HCT116 (cell line): ENCODE measurements around the gene ARL15. TPM values are rescaled to one million over a fixed set of nuclear protein-coding genes. Genes with fewer than 3 reads are reported as not detected.

ENCODE experiments used
- ATAC-seq: fragments of 200-7000 bp; cut with Tn5 transposase; 2 replicates; pipeline ENCODE4 v1.9.1; 2020; ENCODE audit warnings: mild to moderate bottlenecking, moderate library complexity
- BruUV-seq: library from RNA; stranded (reverse); fragments of 400-500 nt; replicated peaks from 2 replicates; lab custom pipeline; 2021; lab: Mats Ljungman, UMichigan
- CTCF ChIA-PET: fragments of 300-600 bp; sonication (Branson Sonifier 250); formaldehyde crosslinking; loops from one replicate; lab custom pipeline; 2021; ENCODE audit warnings: antibody characterized with exemption; lab: Charles Lee
- POLR2A ChIA-PET: fragments of 300-600, 350-600 bp; sonication (Branson Sonifier 250); formaldehyde crosslinking; loops from one replicate; lab custom pipeline; 2021; ENCODE audit warnings: antibody characterized with exemption; lab: Charles Lee
- RAD21 ChIA-PET, 2 experiments: fragments of 300-600 bp; sonication (Branson Sonifier 250); formaldehyde crosslinking; loops; one replicate each; lab custom pipeline; 2023; ENCODE audit warnings: low total read pairs in 2 of 2; ENCODE audit not compliant: uncharacterized antibody in 2 of 2, unreplicated experiment in 2 of 2, low non-redundant PET in 1 of 2; lab: Charles Lee
- DNase-seq: peaks from one replicate; pipeline ENCODE4 v3.0.0-alpha.2; 2010; ENCODE audit warnings: low read depth, low spot score
- H2AFZ ChIP-seq: fragments of 200-600 bp; shearing (Covaris generic), sonication (generic); 2 replicates; pipeline ENCODE4 v1.6.1; 2017; ENCODE audit warnings: low read depth, mixed run types, mixed read lengths, antibody characterized with exemption, low read length; ENCODE audit not compliant: poor library complexity, severe bottlenecking
- H3K27ac ChIP-seq: 2 replicates; pipeline ENCODE4 v1.5.1; 2012; ENCODE audit warnings: low read depth, low read length
- H3K27me3 ChIP-seq: fragments of 200-600 bp; sonication (generic); 2 replicates; pipeline ENCODE4 v1.6.1; 2016; ENCODE audit warnings: mixed run types, low read length, mixed read lengths; ENCODE audit not compliant: insufficient read depth
- H3K36me3 ChIP-seq, 2 experiments: fragments of 200-500 bp in 1 of 2; fragments of 200-600 bp in 1 of 2; sonication (Bioruptor generic) in 1 of 2; sonication (generic) in 1 of 2; 2 replicates each; pipeline versions ENCODE4 v1.5.1 to v1.6.1; 2014 to 2016; ENCODE audit warnings: low read length in 2 of 2, inconsistent platforms in 1 of 2, mixed read lengths in 1 of 2, mixed run types in 1 of 2; ENCODE audit not compliant: insufficient read depth in 2 of 2, control insufficient read depth in 1 of 2
- H3K4me1 ChIP-seq, 2 experiments: fragments of 200-600 bp in 1 of 2; sonication (generic) in 1 of 2; 2 replicates each; pipeline versions ENCODE4 v1.5.1 to v1.6.1; 2012 to 2017; ENCODE audit warnings: low read length in 2 of 2, inconsistent platforms in 1 of 2, mild to moderate bottlenecking in 1 of 2, mixed read lengths in 1 of 2, mixed run types in 1 of 2, moderate library complexity in 1 of 2; ENCODE audit not compliant: insufficient read depth in 2 of 2, control insufficient read depth in 1 of 2
- H3K4me2 ChIP-seq: fragments of 200-600 bp; sonication (generic); 2 replicates; pipeline ENCODE4 v1.6.1; 2017; ENCODE audit warnings: mixed run types, low read length, mixed read lengths
- H3K4me3 ChIP-seq, 2 experiments: fragments of 200-600 bp in 1 of 2; sonication (generic) in 1 of 2; replicated peaks in 1 of 2; 2 replicates each; pipeline ENCODE4 v1.5.1; 2011 to 2016; ENCODE audit warnings: low read length in 2 of 2, control low read depth in 1 of 2, low read depth in 1 of 2, mild to moderate bottlenecking in 1 of 2, mixed read lengths in 1 of 2, mixed run types in 1 of 2
- H3K79me2 ChIP-seq: fragments of 200-600 bp; sonication (generic); 2 replicates; pipeline ENCODE4 v1.6.1; 2017; ENCODE audit warnings: mild to moderate bottlenecking, mixed run types, low read length, moderate library complexity, mixed read lengths; ENCODE audit not compliant: insufficient read depth
- H3K9ac ChIP-seq: fragments of 200-600 bp; sonication (generic); 2 replicates; pipeline ENCODE4 v1.6.1; 2016; ENCODE audit warnings: low read length, mixed read lengths
- H3K9me2 ChIP-seq: fragments of 200-600 bp; sonication (generic), shearing (Covaris generic); 2 replicates; pipeline ENCODE4 v1.6.1; 2017; ENCODE audit warnings: mixed run types, mild to moderate bottlenecking, moderate library complexity; ENCODE audit not compliant: insufficient read depth
- H3K9me3 ChIP-seq, 2 experiments: fragments of 200-500 bp in 1 of 2; fragments of 200-600 bp in 1 of 2; sonication (Bioruptor generic) in 1 of 2; sonication (generic) in 1 of 2; 2 replicates each; pipeline ENCODE4 v1.6.1; 2014 to 2017; ENCODE audit warnings: low read length in 2 of 2, mixed read lengths in 2 of 2, inconsistent platforms in 1 of 2, low read depth in 1 of 2, mild to moderate bottlenecking in 1 of 2, mixed run types in 1 of 2, moderate library complexity in 1 of 2; ENCODE audit not compliant: control insufficient read depth in 1 of 2, insufficient read depth in 1 of 2
- H4K20me1 ChIP-seq: fragments of 200-600 bp; sonication (generic), shearing (Covaris generic); 2 replicates; pipeline ENCODE4 v1.6.1; 2017; ENCODE audit warnings: mixed run types, mild to moderate bottlenecking, moderate library complexity; ENCODE audit not compliant: insufficient read depth
- CBX3 ChIP-seq: IDR thresholded peaks from 2 replicates; pipeline ENCODE4 v1.6.1; 2012; ENCODE audit warnings: low read depth
- CEBPB ChIP-seq: IDR thresholded peaks from 2 replicates; pipeline ENCODE4 v1.6.1; 2012; ENCODE audit warnings: low read depth
- EGR1 ChIP-seq: IDR thresholded peaks from 2 replicates; pipeline ENCODE4 v1.6.1; 2012; ENCODE audit warnings: low read depth
- EZH2 ChIP-seq: fragments of 200-600 bp; sonication (generic); IDR thresholded peaks from 2 replicates; pipeline ENCODE4 v1.6.1; 2017; ENCODE audit warnings: antibody characterized with exemption, mixed run types
- JUND ChIP-seq: IDR thresholded peaks from 2 replicates; pipeline ENCODE4 v1.6.1; 2012
- POLR2A ChIP-seq: IDR thresholded peaks from 2 replicates; pipeline ENCODE4 v1.7.0; 2011; ENCODE audit warnings: borderline replicate concordance; ENCODE audit not compliant: insufficient read depth, insufficient read length; ENCODE audit errors: extremely low read depth
- SRF ChIP-seq: IDR thresholded peaks from 2 replicates; pipeline ENCODE4 v1.6.1; 2012; ENCODE audit warnings: low read depth
- TCF7L2 ChIP-seq: IDR thresholded peaks from 2 replicates; pipeline ENCODE4 v1.7.0; 2011; ENCODE audit warnings: borderline replicate concordance, inconsistent platforms; ENCODE audit not compliant: insufficient read depth, insufficient read length; ENCODE audit errors: extremely low read depth
- YY1 ChIP-seq: IDR thresholded peaks from 2 replicates; pipeline ENCODE4 v1.6.1; 2011; ENCODE audit warnings: low read length, low read depth, moderate library complexity, mild to moderate bottlenecking; ENCODE audit not compliant: insufficient replicate concordance; ENCODE audit errors: extremely low read depth
- ZFX ChIP-seq: fragments of 450-650 bp; IDR thresholded peaks from 2 replicates; pipeline ENCODE4 v1.6.1; 2017
- intact Hi-C: fragments of 100-400 bp; cut with micrococcal nuclease; formaldehyde crosslinking; loops from 2 replicates; pipeline ENCODE4 v1.10.0; 2022
- total RNA-seq: library from RNA; stranded (reverse); gene quantifications from one replicate; pipeline ENCODE4 v1.2.1, GENCODE V29; 2021; ENCODE audit not compliant: unreplicated experiment
- TF ChIP-seq, protein P1 (sequence below): IDR thresholded peaks from 2 replicates; pipeline ENCODE4 v1.6.1; 2012; ENCODE audit warnings: low read depth
- TF ChIP-seq, protein P2 (sequence below): IDR thresholded peaks from 2 replicates; pipeline ENCODE4 v1.6.1; 2012

ARL15 gene
- total RNA-seq, 1 experiment from 2014 or later: 15.0 TPM

DNA sequence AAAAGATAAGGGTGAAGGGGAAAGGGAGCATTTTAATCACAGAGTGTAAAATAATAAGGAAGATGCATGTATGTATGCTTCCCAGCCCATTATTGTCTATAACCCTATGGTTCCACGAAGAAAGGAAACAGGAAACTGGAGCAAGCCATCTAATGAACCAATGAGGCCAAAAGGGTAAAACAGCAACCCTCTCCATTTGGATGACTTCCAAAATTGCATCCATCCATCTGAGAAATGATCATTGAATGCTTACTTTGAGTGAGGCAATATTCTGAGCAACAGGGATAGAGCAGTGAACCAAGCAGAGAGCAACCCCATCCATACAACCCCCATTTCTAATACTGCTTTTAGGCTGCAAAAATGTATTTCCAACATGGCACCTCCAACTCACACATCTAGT is 46.9 kb downstream of the ARL15 start (continued):
- TF ChIP-seq CEBPB: no peak
- TF ChIP-seq, all 23 proteins: peak for 0

DNA sequence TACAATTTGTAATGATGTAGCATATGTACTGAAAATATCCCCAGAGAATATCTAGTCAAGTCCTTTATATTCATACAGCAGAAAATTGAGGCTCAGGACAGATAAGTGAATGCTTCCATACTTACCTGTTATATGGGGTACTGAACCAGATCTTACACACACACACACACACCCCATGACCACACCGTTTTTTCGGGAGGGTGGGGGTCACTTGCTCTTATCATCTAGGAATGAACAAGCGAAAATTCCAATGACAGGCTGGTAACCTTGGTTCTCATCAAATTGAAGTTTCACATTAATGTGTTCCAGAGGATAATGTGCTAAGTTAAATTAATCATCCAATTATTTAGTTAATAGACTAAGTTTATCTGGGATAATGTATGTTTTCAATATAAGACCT is 48.8 kb downstream of the ARL15 start:
- POLR2A ChIA-PET: no interaction called here
- H4K20me1 ChIP-seq: no peaks in the 10 kb centered on the region
- H3K4me1 ChIP-seq: no peaks in the 10 kb centered on the region
- ATAC-seq: no peak
- H3K79me2 ChIP-seq: no peaks in the 10 kb centered on the region
- no peak overlapping the region for H3K4me3 ChIP-seq
- no peak overlapping the region for H3K27ac ChIP-seq
- no TSS peak for BruUV-seq
- H2AFZ ChIP-seq: no peak overlapping the region
- H3K9me2 ChIP-seq: no peaks in the 10 kb centered on the region
- no peak overlapping the region for H3K4me2 ChIP-seq
- RAD21 ChIA-PET: no interaction called here
- no peak overlapping the region for H3K9ac ChIP-seq
- intact Hi-C loops: no loop called here
- H3K27me3 ChIP-seq: no peaks in the 10 kb centered on the region
- TF ChIP-seq TCF7L2 (no peak), YY1 (no peak), POLR2A (no peak), EZH2 (no peak), EGR1 (no peak), JUND (no peak), SRF (no peak), ZFX (no peak), CBX3 (no peak)
- TF ChIP-seq, protein P1, sequence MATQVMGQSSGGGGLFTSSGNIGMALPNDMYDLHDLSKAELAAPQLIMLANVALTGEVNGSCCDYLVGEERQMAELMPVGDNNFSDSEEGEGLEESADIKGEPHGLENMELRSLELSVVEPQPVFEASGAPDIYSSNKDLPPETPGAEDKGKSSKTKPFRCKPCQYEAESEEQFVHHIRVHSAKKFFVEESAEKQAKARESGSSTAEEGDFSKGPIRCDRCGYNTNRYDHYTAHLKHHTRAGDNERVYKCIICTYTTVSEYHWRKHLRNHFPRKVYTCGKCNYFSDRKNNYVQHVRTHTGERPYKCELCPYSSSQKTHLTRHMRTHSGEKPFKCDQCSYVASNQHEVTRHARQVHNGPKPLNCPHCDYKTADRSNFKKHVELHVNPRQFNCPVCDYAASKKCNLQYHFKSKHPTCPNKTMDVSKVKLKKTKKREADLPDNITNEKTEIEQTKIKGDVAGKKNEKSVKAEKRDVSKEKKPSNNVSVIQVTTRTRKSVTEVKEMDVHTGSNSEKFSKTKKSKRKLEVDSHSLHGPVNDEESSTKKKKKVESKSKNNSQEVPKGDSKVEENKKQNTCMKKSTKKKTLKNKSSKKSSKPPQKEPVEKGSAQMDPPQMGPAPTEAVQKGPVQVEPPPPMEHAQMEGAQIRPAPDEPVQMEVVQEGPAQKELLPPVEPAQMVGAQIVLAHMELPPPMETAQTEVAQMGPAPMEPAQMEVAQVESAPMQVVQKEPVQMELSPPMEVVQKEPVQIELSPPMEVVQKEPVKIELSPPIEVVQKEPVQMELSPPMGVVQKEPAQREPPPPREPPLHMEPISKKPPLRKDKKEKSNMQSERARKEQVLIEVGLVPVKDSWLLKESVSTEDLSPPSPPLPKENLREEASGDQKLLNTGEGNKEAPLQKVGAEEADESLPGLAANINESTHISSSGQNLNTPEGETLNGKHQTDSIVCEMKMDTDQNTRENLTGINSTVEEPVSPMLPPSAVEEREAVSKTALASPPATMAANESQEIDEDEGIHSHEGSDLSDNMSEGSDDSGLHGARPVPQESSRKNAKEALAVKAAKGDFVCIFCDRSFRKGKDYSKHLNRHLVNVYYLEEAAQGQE: no peak
- TF ChIP-seq, protein P2, sequence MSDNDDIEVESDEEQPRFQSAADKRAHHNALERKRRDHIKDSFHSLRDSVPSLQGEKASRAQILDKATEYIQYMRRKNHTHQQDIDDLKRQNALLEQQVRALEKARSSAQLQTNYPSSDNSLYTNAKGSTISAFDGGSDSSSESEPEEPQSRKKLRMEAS: no peak
- H3K9me3 ChIP-seq: no peaks in the 10 kb centered on the region
- no peaks in the 10 kb centered on the region for H3K36me3 ChIP-seq
- CTCF ChIA-PET: no interaction called here
- no peak for DNase-seq
